ENCODE results near the gene COL4A5.

The COL4A5 gene

DNA sequence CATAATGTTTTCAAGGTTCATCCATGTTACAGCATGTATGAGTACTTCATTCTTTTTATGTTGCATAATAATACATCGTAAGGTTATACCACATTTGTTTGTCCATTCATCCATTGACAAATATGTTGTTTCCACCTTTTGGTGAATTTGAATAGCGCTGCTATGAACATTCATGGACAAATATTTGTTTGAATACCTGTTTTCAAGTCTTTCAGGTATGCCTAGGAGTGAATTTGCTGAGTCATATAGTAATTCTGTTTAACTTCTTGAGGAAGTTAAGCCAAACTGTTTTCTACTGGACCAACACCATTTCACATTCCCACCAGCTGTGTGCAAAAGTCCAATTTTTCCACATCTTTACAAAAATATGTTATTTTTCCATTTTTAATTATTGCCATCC is 265.2 kb downstream of the COL4A5 start (continued):
- TF ChIP-seq, protein P1, sequence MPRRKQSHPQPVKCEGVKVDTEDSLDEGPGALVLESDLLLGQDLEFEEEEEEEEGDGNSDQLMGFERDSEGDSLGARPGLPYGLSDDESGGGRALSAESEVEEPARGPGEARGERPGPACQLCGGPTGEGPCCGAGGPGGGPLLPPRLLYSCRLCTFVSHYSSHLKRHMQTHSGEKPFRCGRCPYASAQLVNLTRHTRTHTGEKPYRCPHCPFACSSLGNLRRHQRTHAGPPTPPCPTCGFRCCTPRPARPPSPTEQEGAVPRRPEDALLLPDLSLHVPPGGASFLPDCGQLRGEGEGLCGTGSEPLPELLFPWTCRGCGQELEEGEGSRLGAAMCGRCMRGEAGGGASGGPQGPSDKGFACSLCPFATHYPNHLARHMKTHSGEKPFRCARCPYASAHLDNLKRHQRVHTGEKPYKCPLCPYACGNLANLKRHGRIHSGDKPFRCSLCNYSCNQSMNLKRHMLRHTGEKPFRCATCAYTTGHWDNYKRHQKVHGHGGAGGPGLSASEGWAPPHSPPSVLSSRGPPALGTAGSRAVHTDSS (tag by site-specific recombination; IDR thresholded peaks at IDR 0.05), result no peak

DNA sequence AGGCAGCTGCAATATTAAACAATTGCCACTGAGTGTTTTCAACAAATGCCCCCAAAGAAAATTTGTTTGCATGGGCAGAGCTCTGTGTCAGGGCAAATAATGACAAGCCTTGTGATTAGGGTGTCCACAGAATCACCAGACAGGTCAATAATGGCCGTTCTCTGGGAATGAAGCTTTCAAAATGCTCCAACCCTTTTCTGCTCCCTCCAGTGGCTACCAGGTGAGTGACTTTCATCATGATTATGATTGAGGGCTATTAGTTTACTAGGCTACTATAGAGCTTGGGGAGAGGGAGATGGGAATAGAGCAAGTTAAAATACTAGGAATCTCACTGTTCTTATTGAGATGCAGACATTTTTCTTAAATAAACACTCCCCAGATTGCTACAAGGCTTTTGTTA is 273.2 kb downstream of the COL4A5 start:
- Histone ChIP-seq H3K27ac (ENCODE audit: extremely low read depth, low read depth, low read length) (no peak overlapping the region), H3K36me3 (ENCODE audit: control insufficient read depth in 2 of 2, insufficient read depth in 1 of 2, low read length in 2 of 2) (no peaks in the 10 kb centered on the region), H3K4me3 (ENCODE audit: low read depth, low read length) (no peak overlapping the region), H3K9me3 (ENCODE audit: control insufficient read depth, insufficient read depth, low read depth, low read length) (no peaks in the 10 kb centered on the region), H3K4me1 (ENCODE audit: control insufficient read depth, insufficient read depth, low read length) (no peaks in the 10 kb centered on the region)
- ChIA-PET CTCF (interaction anchor here (0.6 to 1.4 kb wide), 2 partner anchors 10 to 14 kb away, joined by 3 to 4 read pairs; no protein-coding TSS in a partner anchor), POLR2A (no interaction called here)
- TF ChIP-seq, protein P2, sequence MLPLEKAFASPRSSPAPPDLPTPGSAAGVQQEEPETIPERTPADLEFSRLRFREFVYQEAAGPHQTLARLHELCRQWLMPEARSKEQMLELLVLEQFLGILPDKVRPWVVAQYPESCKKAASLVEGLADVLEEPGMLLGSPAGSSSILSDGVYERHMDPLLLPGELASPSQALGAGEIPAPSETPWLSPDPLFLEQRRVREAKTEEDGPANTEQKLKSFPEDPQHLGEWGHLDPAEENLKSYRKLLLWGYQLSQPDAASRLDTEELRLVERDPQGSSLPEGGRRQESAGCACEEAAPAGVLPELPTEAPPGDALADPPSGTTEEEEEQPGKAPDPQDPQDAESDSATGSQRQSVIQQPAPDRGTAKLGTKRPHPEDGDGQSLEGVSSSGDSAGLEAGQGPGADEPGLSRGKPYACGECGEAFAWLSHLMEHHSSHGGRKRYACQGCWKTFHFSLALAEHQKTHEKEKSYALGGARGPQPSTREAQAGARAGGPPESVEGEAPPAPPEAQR (tag by site-specific recombination; IDR thresholded peaks at IDR 0.05), result no peak
- TF ChIP-seq ZNF747 (tag by site-specific recombination; IDR thresholded peaks at IDR 0.05), result no peak
- TF ChIP-seq, protein P3, sequence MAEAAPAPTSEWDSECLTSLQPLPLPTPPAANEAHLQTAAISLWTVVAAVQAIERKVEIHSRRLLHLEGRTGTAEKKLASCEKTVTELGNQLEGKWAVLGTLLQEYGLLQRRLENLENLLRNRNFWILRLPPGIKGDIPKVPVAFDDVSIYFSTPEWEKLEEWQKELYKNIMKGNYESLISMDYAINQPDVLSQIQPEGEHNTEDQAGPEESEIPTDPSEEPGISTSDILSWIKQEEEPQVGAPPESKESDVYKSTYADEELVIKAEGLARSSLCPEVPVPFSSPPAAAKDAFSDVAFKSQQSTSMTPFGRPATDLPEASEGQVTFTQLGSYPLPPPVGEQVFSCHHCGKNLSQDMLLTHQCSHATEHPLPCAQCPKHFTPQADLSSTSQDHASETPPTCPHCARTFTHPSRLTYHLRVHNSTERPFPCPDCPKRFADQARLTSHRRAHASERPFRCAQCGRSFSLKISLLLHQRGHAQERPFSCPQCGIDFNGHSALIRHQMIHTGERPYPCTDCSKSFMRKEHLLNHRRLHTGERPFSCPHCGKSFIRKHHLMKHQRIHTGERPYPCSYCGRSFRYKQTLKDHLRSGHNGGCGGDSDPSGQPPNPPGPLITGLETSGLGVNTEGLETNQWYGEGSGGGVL (tag by site-specific recombination; IDR thresholded peaks at IDR 0.05), result no peak
- TF ChIP-seq ZNF416 (tag by site-specific recombination; IDR thresholded peaks at IDR 0.05), result no peak
- TF ChIP-seq ZNF791 (tag by site-specific recombination; IDR thresholded peaks at IDR 0.05), result no peak
- TF ChIP-seq ZNF560 (tag by site-specific recombination; IDR thresholded peaks at IDR 0.05; ENCODE audit: borderline replicate concordance), result no peak
- TF ChIP-seq ZNF621 (tag by site-specific recombination; IDR thresholded peaks at IDR 0.05), result no peak
- no peak for TF ChIP-seq ZNF302 (tag by site-specific recombination; IDR thresholded peaks at IDR 0.05; ENCODE audit: low read depth)
- TF ChIP-seq, protein P4, sequence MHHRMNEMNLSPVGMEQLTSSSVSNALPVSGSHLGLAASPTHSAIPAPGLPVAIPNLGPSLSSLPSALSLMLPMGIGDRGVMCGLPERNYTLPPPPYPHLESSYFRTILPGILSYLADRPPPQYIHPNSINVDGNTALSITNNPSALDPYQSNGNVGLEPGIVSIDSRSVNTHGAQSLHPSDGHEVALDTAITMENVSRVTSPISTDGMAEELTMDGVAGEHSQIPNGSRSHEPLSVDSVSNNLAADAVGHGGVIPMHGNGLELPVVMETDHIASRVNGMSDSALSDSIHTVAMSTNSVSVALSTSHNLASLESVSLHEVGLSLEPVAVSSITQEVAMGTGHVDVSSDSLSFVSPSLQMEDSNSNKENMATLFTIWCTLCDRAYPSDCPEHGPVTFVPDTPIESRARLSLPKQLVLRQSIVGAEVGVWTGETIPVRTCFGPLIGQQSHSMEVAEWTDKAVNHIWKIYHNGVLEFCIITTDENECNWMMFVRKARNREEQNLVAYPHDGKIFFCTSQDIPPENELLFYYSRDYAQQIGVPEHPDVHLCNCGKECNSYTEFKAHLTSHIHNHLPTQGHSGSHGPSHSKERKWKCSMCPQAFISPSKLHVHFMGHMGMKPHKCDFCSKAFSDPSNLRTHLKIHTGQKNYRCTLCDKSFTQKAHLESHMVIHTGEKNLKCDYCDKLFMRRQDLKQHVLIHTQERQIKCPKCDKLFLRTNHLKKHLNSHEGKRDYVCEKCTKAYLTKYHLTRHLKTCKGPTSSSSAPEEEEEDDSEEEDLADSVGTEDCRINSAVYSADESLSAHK (tag by site-specific recombination; IDR thresholded peaks at IDR 0.05), result no peak
- no peak for TF ChIP-seq GLIS1 (tag by site-specific recombination; IDR thresholded peaks at IDR 0.05)
- no peak for TF ChIP-seq ZNF501 (tag by site-specific recombination; IDR thresholded peaks at IDR 0.05)
- TF ChIP-seq, protein P5, sequence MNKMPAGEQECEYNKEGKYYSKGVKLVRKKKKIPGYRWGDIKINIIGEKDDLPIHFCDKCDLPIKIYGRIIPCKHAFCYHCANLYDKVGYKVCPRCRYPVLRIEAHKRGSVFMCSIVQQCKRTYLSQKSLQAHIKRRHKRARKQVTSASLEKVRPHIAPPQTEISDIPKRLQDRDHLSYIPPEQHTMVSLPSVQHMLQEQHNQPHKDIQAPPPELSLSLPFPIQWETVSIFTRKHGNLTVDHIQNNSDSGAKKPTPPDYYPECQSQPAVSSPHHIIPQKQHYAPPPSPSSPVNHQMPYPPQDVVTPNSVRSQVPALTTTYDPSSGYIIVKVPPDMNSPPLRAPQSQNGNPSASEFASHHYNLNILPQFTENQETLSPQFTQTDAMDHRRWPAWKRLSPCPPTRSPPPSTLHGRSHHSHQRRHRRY (tag by site-specific recombination; IDR thresholded peaks at IDR 0.05), result no peak
- no peak for TF ChIP-seq ZBTB1 (tag by site-specific recombination; IDR thresholded peaks at IDR 0.05)

DNA sequence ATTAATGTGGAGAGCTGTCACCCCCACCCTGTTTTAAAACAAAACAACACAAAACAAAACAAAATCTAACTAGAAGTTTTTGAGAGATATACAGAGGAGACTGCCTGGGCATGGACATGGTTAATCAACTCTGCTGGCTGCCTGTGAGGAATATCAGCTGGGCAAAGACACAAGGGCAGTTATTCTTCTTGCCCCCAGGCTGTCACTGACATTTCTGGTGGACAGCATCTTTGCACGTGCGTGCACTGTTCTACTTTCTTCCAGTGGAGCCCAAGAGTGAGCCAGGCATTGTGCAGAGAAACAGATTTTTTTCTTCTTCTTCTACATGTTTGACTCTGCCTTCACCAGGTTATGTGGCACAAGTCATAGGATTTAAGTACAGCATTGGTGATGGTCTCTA is 282.9 kb downstream of the COL4A5 start:
- Histone ChIP-seq H3K4me3 (ENCODE audit: low read depth, low read length) (no peak overlapping the region), H3K36me3 (ENCODE audit: control insufficient read depth in 2 of 2, insufficient read depth in 1 of 2, low read length in 2 of 2) (peaks cover 5 to 40% of the 10 kb centered on the region in 2 experiments; a peak in 2 of 3 replicates), H3K27ac (ENCODE audit: extremely low read depth, low read depth, low read length) (no peak overlapping the region), H3K4me1 (ENCODE audit: control insufficient read depth, insufficient read depth, low read length) (no peaks in the 10 kb centered on the region), H3K9me3 (ENCODE audit: control insufficient read depth, insufficient read depth, low read depth, low read length) (no peaks in the 10 kb centered on the region)
- POLR2A ChIA-PET, result no interaction called here
- CTCF ChIA-PET, result no interaction called here
- TF ChIP-seq, protein P6, sequence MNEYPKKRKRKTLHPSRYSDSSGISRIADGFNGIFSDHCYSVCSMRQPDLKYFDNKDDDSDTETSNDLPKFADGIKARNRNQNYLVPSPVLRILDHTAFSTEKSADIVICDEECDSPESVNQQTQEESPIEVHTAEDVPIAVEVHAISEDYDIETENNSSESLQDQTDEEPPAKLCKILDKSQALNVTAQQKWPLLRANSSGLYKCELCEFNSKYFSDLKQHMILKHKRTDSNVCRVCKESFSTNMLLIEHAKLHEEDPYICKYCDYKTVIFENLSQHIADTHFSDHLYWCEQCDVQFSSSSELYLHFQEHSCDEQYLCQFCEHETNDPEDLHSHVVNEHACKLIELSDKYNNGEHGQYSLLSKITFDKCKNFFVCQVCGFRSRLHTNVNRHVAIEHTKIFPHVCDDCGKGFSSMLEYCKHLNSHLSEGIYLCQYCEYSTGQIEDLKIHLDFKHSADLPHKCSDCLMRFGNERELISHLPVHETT (tag by site-specific recombination; IDR thresholded peaks at IDR 0.05), result no peak
- TF ChIP-seq, protein P7, sequence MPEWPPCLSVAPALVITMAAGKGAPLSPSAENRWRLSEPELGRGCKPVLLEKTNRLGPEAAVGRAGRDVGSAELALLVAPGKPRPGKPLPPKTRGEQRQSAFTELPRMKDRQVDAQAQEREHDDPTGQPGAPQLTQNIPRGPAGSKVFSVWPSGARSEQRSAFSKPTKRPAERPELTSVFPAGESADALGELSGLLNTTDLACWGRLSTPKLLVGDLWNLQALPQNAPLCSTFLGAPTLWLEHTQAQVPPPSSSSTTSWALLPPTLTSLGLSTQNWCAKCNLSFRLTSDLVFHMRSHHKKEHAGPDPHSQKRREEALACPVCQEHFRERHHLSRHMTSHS (tag by site-specific recombination; IDR thresholded peaks at IDR 0.05), result no peak
- TF ChIP-seq, protein P8, sequence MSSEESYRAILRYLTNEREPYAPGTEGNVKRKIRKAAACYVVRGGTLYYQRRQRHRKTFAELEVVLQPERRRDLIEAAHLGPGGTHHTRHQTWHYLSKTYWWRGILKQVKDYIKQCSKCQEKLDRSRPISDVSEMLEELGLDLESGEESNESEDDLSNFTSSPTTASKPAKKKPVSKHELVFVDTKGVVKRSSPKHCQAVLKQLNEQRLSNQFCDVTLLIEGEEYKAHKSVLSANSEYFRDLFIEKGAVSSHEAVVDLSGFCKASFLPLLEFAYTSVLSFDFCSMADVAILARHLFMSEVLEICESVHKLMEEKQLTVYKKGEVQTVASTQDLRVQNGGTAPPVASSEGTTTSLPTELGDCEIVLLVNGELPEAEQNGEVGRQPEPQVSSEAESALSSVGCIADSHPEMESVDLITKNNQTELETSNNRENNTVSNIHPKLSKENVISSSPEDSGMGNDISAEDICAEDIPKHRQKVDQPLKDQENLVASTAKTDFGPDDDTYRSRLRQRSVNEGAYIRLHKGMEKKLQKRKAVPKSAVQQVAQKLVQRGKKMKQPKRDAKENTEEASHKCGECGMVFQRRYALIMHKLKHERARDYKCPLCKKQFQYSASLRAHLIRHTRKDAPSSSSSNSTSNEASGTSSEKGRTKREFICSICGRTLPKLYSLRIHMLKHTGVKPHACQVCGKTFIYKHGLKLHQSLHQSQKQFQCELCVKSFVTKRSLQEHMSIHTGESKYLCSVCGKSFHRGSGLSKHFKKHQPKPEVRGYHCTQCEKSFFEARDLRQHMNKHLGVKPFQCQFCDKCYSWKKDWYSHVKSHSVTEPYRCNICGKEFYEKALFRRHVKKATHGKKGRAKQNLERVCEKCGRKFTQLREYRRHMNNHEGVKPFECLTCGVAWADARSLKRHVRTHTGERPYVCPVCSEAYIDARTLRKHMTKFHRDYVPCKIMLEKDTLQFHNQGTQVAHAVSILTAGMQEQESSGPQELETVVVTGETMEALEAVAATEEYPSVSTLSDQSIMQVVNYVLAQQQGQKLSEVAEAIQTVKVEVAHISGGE (tag by site-specific recombination; conservative IDR thresholded peaks at IDR 0.05; ENCODE audit: low read depth), result no peak
